IMR-90 (cell line): ENCODE data around the gene TENM4. TPM values are rescaled to one million over a fixed set of nuclear protein-coding genes. Genes with fewer than 3 reads are reported as not detected.
A peak's percentile ranks its signal among the peaks of the same experiment; 100 is the strongest.

Source experiments
- ATAC-seq: fragments of 200-7000 bp; cut with Tn5 transposase; 2 replicates; pipeline ENCODE4 v1.9.1; 2020; ENCODE audit warnings: low read depth, mild to moderate bottlenecking, moderate library complexity
- BruUV-seq: library from RNA; stranded (reverse); fragments of 400-500 nt; replicated peaks from 2 replicates; lab custom pipeline; 2021; lab: Mats Ljungman, UMichigan
- CTCF ChIA-PET: fragments of 300-600 bp; formaldehyde crosslinking; extraction: SDS; loops from one replicate; lab custom pipeline; 2021; ENCODE audit warnings: antibody characterized with exemption; lab: Yijun Ruan, JAX
- POLR2A ChIA-PET: fragments of 300-600 bp; sonication (Branson Sonifier 250); formaldehyde crosslinking; loops from one replicate; lab custom pipeline; 2022; ENCODE audit warnings: antibody characterized with exemption; ENCODE audit not compliant: unreplicated experiment; lab: Charles Lee
- DNase-seq: peaks from one replicate; pipeline ENCODE4 v3.0.0; 2013
- H2AFZ ChIP-seq: replicated peaks from 2 replicates; pipeline ENCODE3; 2013; ENCODE audit warnings: low read length, mild to moderate bottlenecking; ENCODE audit not compliant: poor library complexity
- H2AK5ac ChIP-seq: 2 replicates; pipeline ENCODE4 v1.6.1; 2013; ENCODE audit warnings: low read depth, low read length, inconsistent platforms
- H2AK9ac ChIP-seq: replicated peaks from 2 replicates; pipeline ENCODE3; 2013; ENCODE audit warnings: mild to moderate bottlenecking, low read depth, low read length, moderate library complexity; ENCODE audit not compliant: poor library complexity
- H2BK120ac ChIP-seq: 2 replicates; pipeline ENCODE4 v1.6.1; 2013; ENCODE audit warnings: low read depth, low read length, inconsistent platforms
- H2BK15ac ChIP-seq: 3 replicates; pipeline ENCODE4 v1.6.1; 2013; ENCODE audit warnings: low read depth, low read length, inconsistent platforms
- H2BK20ac ChIP-seq: 2 replicates; pipeline ENCODE4 v1.6.1; 2013; ENCODE audit warnings: low read depth, mild to moderate bottlenecking, inconsistent platforms, low read length, moderate library complexity
- H2BK5ac ChIP-seq: 2 replicates; pipeline ENCODE4 v1.6.1; 2013; ENCODE audit warnings: mild to moderate bottlenecking, low read depth, low read length, inconsistent platforms; ENCODE audit not compliant: poor library complexity, severe bottlenecking
- H3K14ac ChIP-seq: replicated peaks from 2 replicates; pipeline ENCODE4 v1.6.1; 2013; ENCODE audit warnings: low read depth, low read length, inconsistent platforms
- H3K18ac ChIP-seq: 2 replicates; pipeline ENCODE4 v1.6.1; 2013; ENCODE audit warnings: low read depth, low read length, control low read depth
- H3K23ac ChIP-seq: 2 replicates; pipeline ENCODE4 v1.6.1; 2013; ENCODE audit warnings: low read depth, low read length, inconsistent platforms
- H3K27ac ChIP-seq: 2 replicates; pipeline ENCODE4 v1.5.1; 2013; ENCODE audit warnings: mild to moderate bottlenecking, control low read depth, low read length; ENCODE audit not compliant: insufficient read depth
- H3K27me3 ChIP-seq: 2 replicates; pipeline ENCODE4 v1.6.1; 2013; ENCODE audit warnings: low read length; ENCODE audit not compliant: control insufficient read depth, insufficient read depth
- H3K36me3 ChIP-seq: 2 replicates; pipeline ENCODE4 v1.6.1; 2013; ENCODE audit warnings: low read length, mixed read lengths; ENCODE audit not compliant: control insufficient read depth, insufficient read depth
- H3K4ac ChIP-seq: 2 replicates; pipeline ENCODE4 v1.6.1; 2013; ENCODE audit warnings: low read depth, low read length, inconsistent platforms
- H3K4me1 ChIP-seq: 2 replicates; pipeline ENCODE4 v1.6.1; 2013; ENCODE audit warnings: low read length, mixed read lengths; ENCODE audit not compliant: control insufficient read depth, insufficient read depth
- H3K4me2 ChIP-seq: 2 replicates; pipeline ENCODE4 v1.6.1; 2013; ENCODE audit warnings: low read depth, mild to moderate bottlenecking, control low read depth, low read length, moderate library complexity
- H3K4me3 ChIP-seq: 2 replicates; pipeline ENCODE4 v1.5.1; 2013; ENCODE audit warnings: low read depth, mild to moderate bottlenecking, control low read depth, low read length, moderate library complexity; ENCODE audit not compliant: insufficient read depth
- H3K56ac ChIP-seq: 2 replicates; pipeline ENCODE4 v1.6.1; 2013; ENCODE audit warnings: low read length, inconsistent platforms; ENCODE audit not compliant: insufficient read depth; ENCODE audit errors: extremely low read depth
- H3K79me1 ChIP-seq, 2 experiments: 2 replicates each; pipeline ENCODE4 v1.6.1; 2013; ENCODE audit warnings: low read length in 2 of 2, inconsistent platforms in 1 of 2, low read depth in 1 of 2
- H3K9ac ChIP-seq: 2 replicates; pipeline ENCODE4 v1.6.1; 2013; ENCODE audit warnings: low read depth, low read length, control low read depth
- H3K9me1 ChIP-seq: 2 replicates; pipeline ENCODE4 v1.6.1; 2013; ENCODE audit warnings: low read length, inconsistent platforms; ENCODE audit not compliant: insufficient read depth
- H3K9me3 ChIP-seq: 2 replicates; pipeline ENCODE4 v1.6.1; 2013; ENCODE audit warnings: low read length; ENCODE audit not compliant: control insufficient read depth, insufficient read depth
- H4K20me1 ChIP-seq: 2 replicates; pipeline ENCODE4 v1.6.1; 2013; ENCODE audit warnings: low read length, inconsistent platforms; ENCODE audit not compliant: insufficient read depth
- H4K5ac ChIP-seq: 2 replicates; pipeline ENCODE4 v1.6.1; 2013; ENCODE audit warnings: mild to moderate bottlenecking, low read depth, low read length, control low read depth
- H4K8ac ChIP-seq, 2 experiments: 2 replicates each; pipeline ENCODE4 v1.6.1; 2013; ENCODE audit warnings: low read depth in 2 of 2, low read length in 2 of 2, control low read depth in 1 of 2, inconsistent platforms in 1 of 2
- H4K91ac ChIP-seq: 2 replicates; pipeline ENCODE4 v1.6.1; 2013; ENCODE audit warnings: low read depth, low read length, inconsistent platforms; ENCODE audit not compliant: insufficient read depth
- BHLHE40 ChIP-seq: fragments of 150-350 bp; IDR thresholded peaks from 2 replicates; pipeline ENCODE4 v1.6.1; 2016; ENCODE audit warnings: mild to moderate bottlenecking, low read depth, low read length
- CEBPB ChIP-seq: IDR thresholded peaks from 2 replicates; pipeline ENCODE4 v1.6.1; 2012; ENCODE audit warnings: low read depth, low read length, improper control_type of control experiment
- FOS ChIP-seq: fragments of 150-350 bp; IDR thresholded peaks from 2 replicates; pipeline ENCODE4 v1.6.1; 2016; ENCODE audit warnings: low read depth, low read length
- MAFK ChIP-seq: IDR thresholded peaks from 2 replicates; pipeline ENCODE4 v1.6.1; 2012; ENCODE audit warnings: low read depth, low read length, improper control_type of control experiment
- MAZ ChIP-seq: IDR thresholded peaks from 2 replicates; pipeline ENCODE4 v1.6.1; 2012; ENCODE audit warnings: low read depth, mild to moderate bottlenecking, low read length, improper control_type of control experiment, moderate library complexity, borderline replicate concordance
- MXI1 ChIP-seq: IDR thresholded peaks from 2 replicates; pipeline ENCODE4 v1.6.1; 2012; ENCODE audit warnings: low read depth, mild to moderate bottlenecking, low read length, moderate library complexity, borderline replicate concordance
- POLR2A ChIP-seq: IDR thresholded peaks from 2 replicates; pipeline ENCODE4 v1.6.1; 2012; ENCODE audit warnings: mild to moderate bottlenecking, low read depth, low read length
- RAD21 ChIP-seq: IDR thresholded peaks from 2 replicates; pipeline ENCODE4 v1.6.1; 2012; ENCODE audit warnings: low read length, improper control_type of control experiment
- RCOR1 ChIP-seq: IDR thresholded peaks from 2 replicates; pipeline ENCODE4 v1.6.1; 2012; ENCODE audit warnings: mild to moderate bottlenecking, low read length, improper control_type of control experiment; ENCODE audit not compliant: insufficient replicate concordance
- RFX5 ChIP-seq: IDR thresholded peaks from 2 replicates; pipeline ENCODE4 v1.8.0; 2012; ENCODE audit warnings: low read depth, mild to moderate bottlenecking, low read length, moderate library complexity
- SMC3 ChIP-seq: fragments of 150-350 bp; IDR thresholded peaks from 2 replicates; pipeline ENCODE4 v1.6.1; 2016; ENCODE audit warnings: low read depth, mild to moderate bottlenecking, antibody characterized with exemption, low read length, moderate library complexity
- WGBS, 2 experiments: methylation state at CpG; one replicate each; pipeline versions ENCODE4 v1.1.5 to v1.1.7; 2013; ENCODE audit warnings: missing lambda C conversion rate in 2 of 2; ENCODE audit not compliant: insufficient read length in 1 of 2; ENCODE audit errors: extremely low coverage in 2 of 2; 5-methylcytosine and 5-hydroxymethylcytosine counted together
- dilution Hi-C: fragments of 300-500 bp; cut with HindIII; formaldehyde crosslinking; loops from one replicate; pipeline ENCODE4 v1.14.3; 2018; ENCODE audit warnings: low sequenced_read_pairs; ENCODE audit not compliant: unreplicated experiment
- in situ Hi-C: fragments of 300-500 bp; cut with MboI; formaldehyde crosslinking; loops from 3 replicates; pipeline ENCODE4 v1.14.3; 2019; ENCODE audit warnings: low sequenced_read_pairs, inconsistent platforms, mixed read lengths
- intact Hi-C: fragments of 100-400 bp; cut with micrococcal nuclease; formaldehyde crosslinking; loops from 2 replicates; pipeline ENCODE4 v1.10.0; 2022
- polyA plus RNA-seq, 3 experiments: library from polyadenylated mRNA; depleted of rRNA; stranded (reverse); fragments of >200 nt; gene quantifications; 2 replicates each; pipeline ENCODE4 v1.2.3, GENCODE V29; 2012; ENCODE audit warnings: low replicate concordance in 1 of 3
- total RNA-seq: library from RNA; depleted of rRNA; stranded (reverse); fragments of >200 nt; gene quantifications from 2 replicates; pipeline ENCODE4 v1.2.3, GENCODE V29; 2012
- TF ChIP-seq, protein P1 (sequence below): fragments of 150-350 bp; IDR thresholded peaks from 2 replicates; pipeline ENCODE4 v1.6.1; 2017; ENCODE audit warnings: mild to moderate bottlenecking, antibody characterized with exemption, low read length, low read depth
- TF ChIP-seq, protein P2 (sequence below): conservative IDR thresholded peaks from 2 replicates; pipeline ENCODE4 v1.5.1; 2012; ENCODE audit warnings: mild to moderate bottlenecking, low read depth, low read length, improper control_type of control experiment

TENM4 gene
- total and polyA plus RNA-seq, 2 of the 4 experiments (the other 2 are of a cell fraction) = 7.4 to 9.0 TPM

DNA sequence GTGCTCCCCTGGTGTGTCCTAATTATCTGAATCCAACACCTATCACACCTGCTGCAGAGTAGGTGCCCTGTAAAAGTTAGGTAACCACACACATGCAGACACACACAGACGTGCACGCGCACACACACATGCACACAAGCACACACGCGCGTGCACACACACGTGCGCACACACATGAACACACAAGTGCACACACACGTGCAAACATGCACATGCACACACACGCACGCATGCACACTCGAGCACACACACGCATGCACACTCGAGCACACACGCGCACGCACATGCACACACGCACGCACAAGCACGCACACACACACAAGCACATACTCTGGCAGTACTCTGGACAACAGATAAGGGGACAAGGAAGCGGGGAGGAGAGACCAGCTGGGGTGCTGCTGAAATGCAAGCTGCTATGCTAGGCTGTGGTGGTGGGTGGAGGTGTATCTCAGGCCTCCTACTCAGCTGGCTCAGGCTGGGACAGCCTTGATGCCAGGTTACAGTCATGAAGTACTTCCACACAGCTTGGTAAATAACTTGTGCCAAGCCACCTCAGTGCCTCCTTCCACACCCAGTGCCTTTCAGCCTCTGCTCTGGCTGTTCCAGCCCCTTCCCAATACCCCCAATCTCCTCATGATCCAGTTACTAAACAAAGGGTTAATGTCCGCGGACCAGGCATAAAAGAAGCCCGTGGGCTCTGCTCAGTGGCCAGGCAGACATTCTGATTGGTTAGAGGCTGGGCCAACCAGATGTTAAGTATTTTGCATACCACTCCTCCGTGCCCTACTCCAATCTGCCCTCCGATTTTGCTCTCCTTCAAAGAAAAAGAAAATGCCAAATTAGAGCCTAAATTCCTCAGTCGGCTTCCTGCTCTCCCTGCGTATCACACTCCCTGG is 374.1 kb downstream of the TENM4 start:
- Histone ChIP-seq H3K79me1 (no peaks in the 10 kb centered on the region), H2BK120ac (no peak overlapping the region), H3K4me1 (peaks cover 7% of the 10 kb centered on the region; the same call in 1 of the 2 replicates), H4K91ac (no peak overlapping the region), H3K36me3 (peaks cover 1% of the 10 kb centered on the region; the same call in 1 of the 2 replicates), H4K8ac (no peak overlapping the region), H3K4me3 (no peak overlapping the region), H3K9me1 (peaks cover 5% of the 10 kb centered on the region; the same call in 1 of the 2 replicates), H2BK20ac (no peak overlapping the region), H3K4ac (no peak overlapping the region), H3K9me3 (no peaks in the 10 kb centered on the region), H3K4me2 (no peak overlapping the region), H3K27ac (no peak overlapping the region), H3K18ac (no peak overlapping the region), H4K20me1 (no peaks in the 10 kb centered on the region), H2AFZ (peak overlapping the region; percentile 8), H3K23ac (no peak overlapping the region), H2AK9ac (no peak overlapping the region), H2AK5ac (no peak overlapping the region), H3K9ac (no peak overlapping the region), H3K14ac (no peak overlapping the region), H3K27me3 (no peaks in the 10 kb centered on the region), H2BK15ac (no peak overlapping the region), H3K56ac (no peak overlapping the region), H4K5ac (no peak overlapping the region), H2BK5ac (no peak overlapping the region)
- POLR2A ChIA-PET = no interaction called here
- BruUV-seq = no TSS peak
- CTCF ChIA-PET = no interaction called here
- intact Hi-C loops (no loop called here), dilution Hi-C loops (no loop called here), in situ Hi-C loops (no loop called here)
- ATAC-seq (peak; percentile 64), DNase-seq (no peak)
- TF ChIP-seq RCOR1 (no peak), POLR2A (no peak), MXI1 (no peak), MAZ (no peak), MAFK (no peak), SMC3 (no peak), RAD21 (no peak), FOS (no peak), BHLHE40 (no peak), CEBPB (no peak), RFX5 (no peak)
- TF ChIP-seq, protein P1, sequence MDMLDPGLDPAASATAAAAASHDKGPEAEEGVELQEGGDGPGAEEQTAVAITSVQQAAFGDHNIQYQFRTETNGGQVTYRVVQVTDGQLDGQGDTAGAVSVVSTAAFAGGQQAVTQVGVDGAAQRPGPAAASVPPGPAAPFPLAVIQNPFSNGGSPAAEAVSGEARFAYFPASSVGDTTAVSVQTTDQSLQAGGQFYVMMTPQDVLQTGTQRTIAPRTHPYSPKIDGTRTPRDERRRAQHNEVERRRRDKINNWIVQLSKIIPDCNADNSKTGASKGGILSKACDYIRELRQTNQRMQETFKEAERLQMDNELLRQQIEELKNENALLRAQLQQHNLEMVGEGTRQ = no peak
- TF ChIP-seq, protein P2, sequence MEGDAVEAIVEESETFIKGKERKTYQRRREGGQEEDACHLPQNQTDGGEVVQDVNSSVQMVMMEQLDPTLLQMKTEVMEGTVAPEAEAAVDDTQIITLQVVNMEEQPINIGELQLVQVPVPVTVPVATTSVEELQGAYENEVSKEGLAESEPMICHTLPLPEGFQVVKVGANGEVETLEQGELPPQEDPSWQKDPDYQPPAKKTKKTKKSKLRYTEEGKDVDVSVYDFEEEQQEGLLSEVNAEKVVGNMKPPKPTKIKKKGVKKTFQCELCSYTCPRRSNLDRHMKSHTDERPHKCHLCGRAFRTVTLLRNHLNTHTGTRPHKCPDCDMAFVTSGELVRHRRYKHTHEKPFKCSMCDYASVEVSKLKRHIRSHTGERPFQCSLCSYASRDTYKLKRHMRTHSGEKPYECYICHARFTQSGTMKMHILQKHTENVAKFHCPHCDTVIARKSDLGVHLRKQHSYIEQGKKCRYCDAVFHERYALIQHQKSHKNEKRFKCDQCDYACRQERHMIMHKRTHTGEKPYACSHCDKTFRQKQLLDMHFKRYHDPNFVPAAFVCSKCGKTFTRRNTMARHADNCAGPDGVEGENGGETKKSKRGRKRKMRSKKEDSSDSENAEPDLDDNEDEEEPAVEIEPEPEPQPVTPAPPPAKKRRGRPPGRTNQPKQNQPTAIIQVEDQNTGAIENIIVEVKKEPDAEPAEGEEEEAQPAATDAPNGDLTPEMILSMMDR = no peak
- WGBS, 2 experiments = 57% methylated on average over 3 of the region's 28 CpGs; no CpG with 5 or more reads in 1 of the 2 experiments
